H9 (cell line): Measurements from ENCODE around the gene TARM1. TPM values are rescaled to one million over a fixed set of nuclear protein-coding genes. Genes with fewer than 3 reads are reported as not detected.

Experiments used
- DNase-seq: peaks from one replicate; pipeline ENCODE4 v3.0.0-alpha.2; 2017
- H2AFZ ChIP-seq: one replicate; pipeline ENCODE4 v1.6.1; 2013; ENCODE audit warnings: mild to moderate bottlenecking, low read length, control low read depth, moderate library complexity
- H2AK5ac ChIP-seq: 2 replicates; pipeline ENCODE4 v1.6.1; 2013; ENCODE audit warnings: low read length, control low read depth, mixed read lengths; ENCODE audit not compliant: insufficient read length
- H2BK120ac ChIP-seq: one replicate; pipeline ENCODE4 v1.6.1; 2013; ENCODE audit warnings: low read depth, mild to moderate bottlenecking, low read length, control low read depth, inconsistent platforms; ENCODE audit not compliant: poor library complexity, severe bottlenecking
- H2BK12ac ChIP-seq: 2 replicates; pipeline ENCODE4 v1.6.1; 2013; ENCODE audit warnings: low read length, control low read depth, mixed read lengths, low read depth; ENCODE audit not compliant: insufficient read length
- H2BK15ac ChIP-seq: 2 replicates; pipeline ENCODE4 v1.6.1; 2013; ENCODE audit warnings: low read depth, low read length, control low read depth
- H2BK20ac ChIP-seq: one replicate; pipeline ENCODE4 v1.6.1; 2013; ENCODE audit warnings: low read depth, mild to moderate bottlenecking, low read length, control low read depth, inconsistent platforms; ENCODE audit not compliant: poor library complexity, severe bottlenecking
- H2BK5ac ChIP-seq: 2 replicates; pipeline ENCODE4 v1.6.1; 2013; ENCODE audit warnings: low read length, control low read depth, mixed read lengths; ENCODE audit not compliant: insufficient read length
- H3K14ac ChIP-seq: 2 replicates; pipeline ENCODE4 v1.6.1; 2013; ENCODE audit warnings: low read length, control low read depth; ENCODE audit not compliant: insufficient read depth
- H3K18ac ChIP-seq: 2 replicates; pipeline ENCODE4 v1.6.1; 2013; ENCODE audit warnings: low read depth, mild to moderate bottlenecking, mixed read lengths, low read length, control low read depth; ENCODE audit not compliant: insufficient read length
- H3K23ac ChIP-seq: 2 replicates; pipeline ENCODE4 v1.6.1; 2013; ENCODE audit warnings: low read length, control low read depth, mixed read lengths, low read depth; ENCODE audit not compliant: insufficient read length
- H3K23me2 ChIP-seq: 2 replicates; pipeline ENCODE4 v1.6.1; 2013; ENCODE audit warnings: low read depth, mild to moderate bottlenecking, mixed read lengths, low read length, control low read depth; ENCODE audit not compliant: insufficient read length, poor library complexity, severe bottlenecking
- H3K27ac ChIP-seq: 2 replicates; pipeline ENCODE4 v1.5.1; 2013; ENCODE audit warnings: low read length, control low read depth, mixed read lengths, low read depth; ENCODE audit not compliant: insufficient read length
- H3K27me3 ChIP-seq: 2 replicates; pipeline ENCODE4 v1.6.1; 2013; ENCODE audit warnings: low read length, control low read depth, inconsistent platforms; ENCODE audit not compliant: insufficient read depth
- H3K4ac ChIP-seq: 2 replicates; pipeline ENCODE4 v1.6.1; 2013; ENCODE audit warnings: low read depth, mild to moderate bottlenecking, control low read depth, inconsistent platforms, low read length, moderate library complexity
- H3K4me1 ChIP-seq: 2 replicates; pipeline ENCODE4 v1.6.1; 2013; ENCODE audit warnings: low read length, control low read depth, inconsistent platforms; ENCODE audit not compliant: insufficient read depth
- H3K4me2 ChIP-seq: 2 replicates; pipeline ENCODE4 v1.6.1; 2013; ENCODE audit warnings: low read length, control low read depth, mixed read lengths; ENCODE audit not compliant: insufficient read length, insufficient read depth
- H3K56ac ChIP-seq: 2 replicates; pipeline ENCODE4 v1.6.1; 2013; ENCODE audit warnings: low read depth, mild to moderate bottlenecking, mixed read lengths, low read length, control low read depth; ENCODE audit not compliant: insufficient read length
- H3K79me1 ChIP-seq: 2 replicates; pipeline ENCODE4 v1.6.1; 2013; ENCODE audit warnings: low read depth, mild to moderate bottlenecking, moderate library complexity, low read length, control low read depth, inconsistent platforms; ENCODE audit not compliant: insufficient read depth, poor library complexity, severe bottlenecking
- H3K79me2 ChIP-seq: 2 replicates; pipeline ENCODE4 v1.6.1; 2013; ENCODE audit warnings: low read length, control low read depth, inconsistent platforms; ENCODE audit not compliant: insufficient read depth
- H3K9ac ChIP-seq: 2 replicates; pipeline ENCODE4 v1.6.1; 2013; ENCODE audit warnings: low read length, control low read depth, mixed read lengths; ENCODE audit not compliant: insufficient read length; ENCODE audit errors: extremely low read depth
- H3K9me3 ChIP-seq: one replicate; pipeline ENCODE4 v1.6.1; 2013; ENCODE audit warnings: low read depth, low read length, inconsistent platforms; ENCODE audit not compliant: control insufficient read depth
- H3T11ph ChIP-seq: one replicate; pipeline ENCODE4 v1.6.1; 2013; ENCODE audit warnings: mild to moderate bottlenecking, low read length, control low read depth, inconsistent platforms
- H4K20me1 ChIP-seq: one replicate; pipeline ENCODE4 v1.6.1; 2013; ENCODE audit not compliant: control insufficient read depth, insufficient read length, insufficient read depth
- H4K5ac ChIP-seq: 2 replicates; pipeline ENCODE4 v1.6.1; 2013; ENCODE audit warnings: low read depth, mild to moderate bottlenecking, mixed read lengths, low read length, control low read depth; ENCODE audit not compliant: insufficient read length
- H4K8ac ChIP-seq: replicated peaks from 2 replicates; pipeline ENCODE4 v1.6.1; 2013; ENCODE audit warnings: low read length, control low read depth, mixed read lengths, low read depth; ENCODE audit not compliant: insufficient read length
- H4K91ac ChIP-seq: 2 replicates; pipeline ENCODE4 v1.6.1; 2013; ENCODE audit warnings: low read depth, mild to moderate bottlenecking, moderate library complexity, mixed read lengths, low read length, control low read depth; ENCODE audit not compliant: insufficient read length
- H3K27ac Mint-ChIP-seq, 3 experiments: 2 replicates in 2 of 3; 3 replicates in 1 of 3; pipeline ENCODE4 v1.8.0; 2020 to 2021; ENCODE audit warnings: mixed read lengths in 3 of 3, mild to moderate bottlenecking in 1 of 3, moderate library complexity in 1 of 3
- H3K27me3 Mint-ChIP-seq: 2 replicates; pipeline ENCODE4 v1.8.0; 2021; ENCODE audit warnings: low read depth, mild to moderate bottlenecking, moderate library complexity, mixed read lengths
- H3K36me3 Mint-ChIP-seq, 3 experiments: 2 replicates in 2 of 3; 3 replicates in 1 of 3; pipeline ENCODE4 v1.8.0; 2020 to 2021; ENCODE audit warnings: low read depth in 3 of 3, mixed read lengths in 3 of 3; ENCODE audit not compliant: insufficient read depth in 1 of 3
- H3K4me1 Mint-ChIP-seq, 2 experiments: 2 replicates each; pipeline ENCODE4 v1.8.0; 2020; ENCODE audit warnings: mixed read lengths in 2 of 2
- H3K4me3 Mint-ChIP-seq, 2 experiments: 2 replicates in 1 of 2; 3 replicates in 1 of 2; pipeline ENCODE4 v1.8.0; 2020 to 2021; ENCODE audit warnings: mild to moderate bottlenecking in 2 of 2, mixed read lengths in 2 of 2, moderate library complexity in 1 of 2
- H3K9me3 Mint-ChIP-seq, 2 experiments: 2 replicates in 1 of 2; 3 replicates in 1 of 2; pipeline ENCODE4 v1.8.0; 2020; ENCODE audit warnings: mild to moderate bottlenecking in 2 of 2, mixed read lengths in 2 of 2, moderate library complexity in 1 of 2
- CTCF ChIP-seq: fragments of 200-600 bp; sonication (generic); conservative IDR thresholded peaks from 3 replicates; pipeline ENCODE4 v1.8.0; 2021; ENCODE audit warnings: antibody characterized with exemption, mild to moderate bottlenecking
- WGBS: extraction: QIAGEN DNeasy Blood & Tissue Kit; methylation state at CpG from one replicate; pipeline ENCODE4 v1.1.7; 2013; ENCODE audit warnings: missing lambda C conversion rate, low lambda C conversion rate, mixed read lengths; ENCODE audit not compliant: insufficient read length; ENCODE audit errors: extremely low coverage; 5-methylcytosine and 5-hydroxymethylcytosine counted together
- total RNA-seq: library from RNA; stranded (reverse); gene quantifications from 2 replicates; pipeline ENCODE4 v1.2.1, GENCODE V29; 2021

TARM1 gene
- total RNA-seq, 1 experiment from 2014 or later = not detected

GRCh38 chr19:54069470-54069869 lies 11.7 kb downstream of the TARM1 start:
- Histone ChIP-seq H3K27me3 (no peaks in the 10 kb centered on the region), H2BK5ac (no peak overlapping the region), H3T11ph (no peak overlapping the region), H3K79me2 (no peaks in the 10 kb centered on the region), H2BK20ac (no peak overlapping the region), H4K8ac (no peak overlapping the region), H3K9ac (no peak overlapping the region), H3K27ac (no peak overlapping the region), H3K14ac (no peak overlapping the region), H3K18ac (no peak overlapping the region), H2BK120ac (no peak overlapping the region), H4K5ac (no peak overlapping the region), H2AK5ac (no peak overlapping the region), H3K4ac (no peak overlapping the region), H3K4me1 (no peaks in the 10 kb centered on the region), H2AFZ (no peak overlapping the region), H3K9me3 (no peaks in the 10 kb centered on the region), H3K4me2 (no peak overlapping the region), H3K23me2 (no peaks in the 10 kb centered on the region), H2BK15ac (no peak overlapping the region), H4K91ac (no peak overlapping the region), H3K23ac (no peak overlapping the region), H3K56ac (no peak overlapping the region), H4K20me1 (no peaks in the 10 kb centered on the region), H2BK12ac (no peak overlapping the region), H3K79me1 (no peaks in the 10 kb centered on the region)
- Mint-ChIP-seq H3K9me3 (peaks cover 4 to 8% of the 10 kb centered on the region in 2 experiments; a peak in 4 of 5 replicates), H3K4me3 (no peak overlapping the region), H3K36me3 (no peaks in the 10 kb centered on the region), H3K4me1 (no peaks in the 10 kb centered on the region), H3K27ac (no peak overlapping the region), H3K27me3 (peaks cover 4% of the 10 kb centered on the region)
- TF ChIP-seq CTCF = no peak
- no peak for DNase-seq
- no CpG with 5 or more reads among the region's 5 CpGs for WGBS
